ENCODE measurements around the gene TMEM151A.

DNA sequence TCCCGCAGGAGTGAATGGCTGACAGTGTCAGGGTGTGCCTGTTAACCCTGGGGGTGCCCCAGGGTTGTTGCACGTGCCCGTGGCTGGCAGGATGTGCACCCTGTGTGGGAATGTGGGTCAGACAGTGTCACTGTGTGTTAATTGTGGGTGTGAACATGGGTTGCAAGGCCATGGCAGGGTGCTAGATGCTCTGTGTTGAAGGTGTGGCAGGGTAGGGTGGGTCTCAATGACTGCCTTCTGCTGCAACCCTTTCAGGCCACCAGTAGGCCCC is 36.3 kb downstream of the TMEM151A start:
- TF ChIP-seq, protein P1, sequence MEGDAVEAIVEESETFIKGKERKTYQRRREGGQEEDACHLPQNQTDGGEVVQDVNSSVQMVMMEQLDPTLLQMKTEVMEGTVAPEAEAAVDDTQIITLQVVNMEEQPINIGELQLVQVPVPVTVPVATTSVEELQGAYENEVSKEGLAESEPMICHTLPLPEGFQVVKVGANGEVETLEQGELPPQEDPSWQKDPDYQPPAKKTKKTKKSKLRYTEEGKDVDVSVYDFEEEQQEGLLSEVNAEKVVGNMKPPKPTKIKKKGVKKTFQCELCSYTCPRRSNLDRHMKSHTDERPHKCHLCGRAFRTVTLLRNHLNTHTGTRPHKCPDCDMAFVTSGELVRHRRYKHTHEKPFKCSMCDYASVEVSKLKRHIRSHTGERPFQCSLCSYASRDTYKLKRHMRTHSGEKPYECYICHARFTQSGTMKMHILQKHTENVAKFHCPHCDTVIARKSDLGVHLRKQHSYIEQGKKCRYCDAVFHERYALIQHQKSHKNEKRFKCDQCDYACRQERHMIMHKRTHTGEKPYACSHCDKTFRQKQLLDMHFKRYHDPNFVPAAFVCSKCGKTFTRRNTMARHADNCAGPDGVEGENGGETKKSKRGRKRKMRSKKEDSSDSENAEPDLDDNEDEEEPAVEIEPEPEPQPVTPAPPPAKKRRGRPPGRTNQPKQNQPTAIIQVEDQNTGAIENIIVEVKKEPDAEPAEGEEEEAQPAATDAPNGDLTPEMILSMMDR (IDR thresholded peaks at IDR 0.05) = no peak
- TF ChIP-seq EZH2 (IDR thresholded peaks at IDR 0.05) (no peak), EZH2phosphoT487 (IDR thresholded peaks at IDR 0.05) (no peak)

Data from neural progenitor cell (in vitro differentiated cells).